Thymus (tissue), 11 donors: ENCODE measurements around the gene CHST1. TPM values are rescaled to one million over a fixed set of nuclear protein-coding genes. Genes with fewer than 3 reads are reported as not detected.

Source experiments
- DNase-seq, 9 donors: peaks; one replicate each; pipeline ENCODE4 v3.0.0-alpha.2; 2013; ENCODE audit warnings: low spot score in 9 of 9, low read depth in 6 of 9, missing footprints in 1 of 9
- H3K27ac ChIP-seq, 2 donors: one replicate each; pipeline ENCODE4 v1.5.1; 2013; ENCODE audit warnings: control low read depth in 1 of 2, low read depth in 1 of 2, low read length in 1 of 2, mild to moderate bottlenecking in 1 of 2, moderate library complexity in 1 of 2
- H3K27me3 ChIP-seq, 2 donors: one replicate each; pipeline ENCODE4 v1.5.1; 2013; ENCODE audit warnings: low read length in 1 of 2; ENCODE audit not compliant: control insufficient read depth in 2 of 2, insufficient read depth in 1 of 2
- H3K36me3 ChIP-seq, 2 donors: one replicate each; pipeline ENCODE4 v1.5.1; 2013; ENCODE audit warnings: low read length in 1 of 2, mild to moderate bottlenecking in 1 of 2, moderate library complexity in 1 of 2; ENCODE audit not compliant: control insufficient read depth in 2 of 2, insufficient read depth in 2 of 2
- H3K4me1 ChIP-seq, 2 donors: one replicate each; pipeline ENCODE4 v1.5.1; 2013; ENCODE audit warnings: low read length in 2 of 2; ENCODE audit not compliant: control insufficient read depth in 2 of 2, insufficient read depth in 2 of 2
- H3K4me3 ChIP-seq, 2 donors: one replicate each; pipeline ENCODE4 v1.5.1; 2013; ENCODE audit warnings: low read length in 2 of 2, control low read depth in 1 of 2, mild to moderate bottlenecking in 1 of 2
- H3K9me3 ChIP-seq, 2 donors: one replicate each; pipeline ENCODE4 v1.5.1; 2013; ENCODE audit warnings: low read length in 1 of 2, mild to moderate bottlenecking in 1 of 2; ENCODE audit not compliant: control insufficient read depth in 2 of 2, insufficient read depth in 1 of 2
- WGBS: extraction: QIAGEN DNeasy Blood & Tissue Kit; methylation state at CpG from one replicate; pipeline ENCODE4 v1.1.7; 2013; 5-methylcytosine and 5-hydroxymethylcytosine counted together
- polyA plus RNA-seq: library from polyadenylated mRNA; stranded (reverse); fragments of 200-250 nt; gene quantifications from one replicate; pipeline ENCODE4 v1.2.3, GENCODE V29; 2013
- total RNA-seq: library from RNA; stranded (reverse); fragments of 120-200 nt; gene quantifications from one replicate; pipeline ENCODE4 v1.2.4, GENCODE V29; 2013
- donor health status: healthy.

CHST1 gene
- total and polyA plus RNA-seq, 2 donors, result 0.80 to 2.5 TPM

- 88% methylated on average over 9 of the region's 9 CpGs for WGBS
- no peak overlapping the region for H3K4me3 ChIP-seq
- no peak for DNase-seq
- H3K36me3 ChIP-seq, result no peaks in the 10 kb centered on the region
- no peaks in the 10 kb centered on the region for H3K4me1 ChIP-seq
- H3K27me3 ChIP-seq, result peaks cover 0 to 27% of the 10 kb centered on the region in 2 donors
- no peak overlapping the region for H3K27ac ChIP-seq
- H3K9me3 ChIP-seq, result peaks cover 0 to 6% of the 10 kb centered on the region in 2 donors
These were observed 14.3 kb downstream of the CHST1 start for GRCh38 chr11:45651156-45651555.

GRCh38 chr11:45650166-45651095, 15.0 kb downstream of the CHST1 start:
- H3K36me3 ChIP-seq, result no peaks in the 10 kb centered on the region
- no peak for DNase-seq
- H3K4me1 ChIP-seq, result no peaks in the 10 kb centered on the region
- H3K9me3 ChIP-seq, result peaks cover 0 to 6% of the 10 kb centered on the region in 2 donors
- H3K27ac ChIP-seq, result no peak overlapping the region
- no peak overlapping the region for H3K4me3 ChIP-seq
- WGBS, result 82% methylated on average over 75 of the region's 75 CpGs
- peaks cover 0 to 27% of the 10 kb centered on the region in 2 donors for H3K27me3 ChIP-seq

GRCh38 chr11:45649544-45650165, 15.8 kb downstream of the CHST1 start:
- Histone ChIP-seq H3K36me3 (no peaks in the 10 kb centered on the region), H3K27me3 (peaks cover 0 to 25% of the 10 kb centered on the region in 2 donors), H3K4me3 (no peak overlapping the region), H3K9me3 (peaks cover 0 to 6% of the 10 kb centered on the region in 2 donors), H3K27ac (no peak overlapping the region), H3K4me1 (no peaks in the 10 kb centered on the region)
- WGBS, result 86% methylated on average over 49 of the region's 49 CpGs
- no peak for DNase-seq

GRCh38 chr11:45648931-45649330, 16.5 kb downstream of the CHST1 start:
- Histone ChIP-seq H3K27ac (no peak overlapping the region), H3K9me3 (peaks cover 0 to 6% of the 10 kb centered on the region in 2 donors), H3K4me3 (no peak overlapping the region), H3K27me3 (peaks cover 0 to 25% of the 10 kb centered on the region in 2 donors), H3K36me3 (no peaks in the 10 kb centered on the region), H3K4me1 (no peaks in the 10 kb centered on the region)
- 89% methylated on average over 9 of the region's 9 CpGs for WGBS
- no peak for DNase-seq

- Histone ChIP-seq H3K9me3 (peaks cover 0 to 6% of the 10 kb centered on the region in 2 donors), H3K27me3 (peaks cover 0 to 25% of the 10 kb centered on the region in 2 donors), H3K36me3 (no peaks in the 10 kb centered on the region), H3K27ac (no peak overlapping the region), H3K4me1 (no peaks in the 10 kb centered on the region), H3K4me3 (no peak overlapping the region)
- no peak for DNase-seq
- WGBS, result 34% methylated on average over 1 of the region's 1 CpG
These were observed 17.6 kb downstream of the CHST1 start for GRCh38 chr11:45647786-45648185.

- Histone ChIP-seq H3K36me3 (no peaks in the 10 kb centered on the region), H3K4me1 (no peaks in the 10 kb centered on the region), H3K27ac (no peak overlapping the region), H3K27me3 (peaks cover 0 to 25% of the 10 kb centered on the region in 2 donors), H3K9me3 (peaks cover 0 to 6% of the 10 kb centered on the region in 2 donors), H3K4me3 (no peak overlapping the region)
- WGBS, result 94% methylated on average over 3 of the region's 3 CpGs
- no peak for DNase-seq
These were observed 18.1 kb downstream of the CHST1 start for GRCh38 chr11:45647329-45647728.

- H3K27ac ChIP-seq, result no peak overlapping the region
- no peak for DNase-seq
- peaks cover 0 to 22% of the 10 kb centered on the region in 2 donors for H3K27me3 ChIP-seq
- no peaks in the 10 kb centered on the region for H3K4me1 ChIP-seq
- H3K9me3 ChIP-seq, result peaks cover 0 to 6% of the 10 kb centered on the region in 2 donors
- no peaks in the 10 kb centered on the region for H3K36me3 ChIP-seq
- H3K4me3 ChIP-seq, result no peak overlapping the region
- 100% methylated on average over 1 of the region's 1 CpG for WGBS
These were observed 19.0 kb downstream of the CHST1 start for GRCh38 chr11:45646275-45646927.

GRCh38 chr11:45644981-45645889, 20.2 kb downstream of the CHST1 start:
- no peaks in the 10 kb centered on the region for H3K4me1 ChIP-seq
- no peaks in the 10 kb centered on the region for H3K36me3 ChIP-seq
- DNase-seq, result no peak
- H3K27ac ChIP-seq, result no peak overlapping the region
- no peak overlapping the region for H3K4me3 ChIP-seq
- 94% methylated on average over 10 of the region's 10 CpGs for WGBS
- H3K9me3 ChIP-seq, result peaks cover 0 to 2% of the 10 kb centered on the region in 2 donors
- peaks cover 0 to 10% of the 10 kb centered on the region in 2 donors for H3K27me3 ChIP-seq
